HepG2 (cell line): Measurements from ENCODE around the gene MAP3K19. TPM values are rescaled to one million over a fixed set of nuclear protein-coding genes. Genes with fewer than 3 reads are reported as not detected.

ENCODE experiments used
- ARNT2 ChIP-seq: sonication (generic); formaldehyde crosslinking; IDR thresholded peaks from 2 replicates; pipeline ENCODE4 v1.8.0; 2022; ENCODE audit warnings: mild to moderate bottlenecking, low read depth, missing genetic modification reagents, moderate library complexity
- DNMT1 ChIP-seq: sonication (generic); formaldehyde crosslinking; IDR thresholded peaks from 2 replicates; pipeline ENCODE4 v1.5.1; 2020; ENCODE audit warnings: mild to moderate bottlenecking, missing genetic modification reagents
- GTF3A ChIP-seq: sonication (generic); formaldehyde crosslinking; conservative IDR thresholded peaks from 2 replicates; pipeline ENCODE4 v1.4.0; 2020; ENCODE audit warnings: mild to moderate bottlenecking, missing genetic modification reagents
- HES4 ChIP-seq: sonication (generic); formaldehyde crosslinking; IDR thresholded peaks from 2 replicates; pipeline ENCODE4 v1.9.0; 2021; ENCODE audit warnings: mild to moderate bottlenecking, missing genetic modification reagents, borderline replicate concordance
- MXD4 ChIP-seq: IDR thresholded peaks from 2 replicates; pipeline ENCODE4 v1.6.1; 2016; ENCODE audit warnings: mild to moderate bottlenecking, missing biosample characterization, missing genetic modification reagents
- RFXANK ChIP-seq: IDR thresholded peaks from 2 replicates; pipeline ENCODE4 v1.6.1; 2016
- WIZ ChIP-seq: sonication (generic); formaldehyde crosslinking; IDR thresholded peaks from 2 replicates; pipeline ENCODE4 v1.5.1; 2020; ENCODE audit warnings: mild to moderate bottlenecking, missing genetic modification reagents
- XRCC5 ChIP-seq: fragments of 200-400 bp; formaldehyde crosslinking; optimal IDR thresholded peaks from 2 replicates; pipeline ENCODE3; 2017; ENCODE audit warnings: mild to moderate bottlenecking, low read length
- ZBTB7B ChIP-seq: sonication (generic); formaldehyde crosslinking; IDR thresholded peaks from 2 replicates; pipeline ENCODE4 v1.4.0; 2020; ENCODE audit warnings: missing genetic modification reagents
- ZNF17 ChIP-seq: sonication (generic); formaldehyde crosslinking; IDR thresholded peaks from 2 replicates; pipeline ENCODE4 v1.5.0; 2020; ENCODE audit warnings: mild to moderate bottlenecking, missing genetic modification reagents
- ZNF251 ChIP-seq: sonication (generic); formaldehyde crosslinking; IDR thresholded peaks from 2 replicates; pipeline ENCODE4 v1.9.0; 2021; ENCODE audit warnings: mild to moderate bottlenecking, missing genetic modification reagents
- ZNF432 ChIP-seq: sonication (generic); formaldehyde crosslinking; IDR thresholded peaks from 2 replicates; pipeline ENCODE4 v1.5.0; 2020; ENCODE audit warnings: missing genetic modification reagents, mild to moderate bottlenecking, borderline replicate concordance
- ZNF737 ChIP-seq: sonication (generic); formaldehyde crosslinking; IDR thresholded peaks from 2 replicates; pipeline ENCODE4 v1.5.0; 2020; ENCODE audit warnings: missing genetic modification reagents, mild to moderate bottlenecking, borderline replicate concordance
- ZNF839 ChIP-seq: sonication (generic); formaldehyde crosslinking; IDR thresholded peaks from 2 replicates; pipeline ENCODE4 v1.4.0; 2020; ENCODE audit warnings: missing genetic modification reagents, mild to moderate bottlenecking, borderline replicate concordance
- polyA plus RNA-seq, 8 experiments: library from polyadenylated mRNA; depleted of rRNA in 3 of 8; stranded (reverse) in 7 of 8; unstranded in 1 of 8; fragments of >200 nt; fragmentation: Illumina TruSeq in 4 of 8; extraction: Trizol in 4 of 8; gene quantifications; 2 replicates each; pipeline versions ENCODE4 v1.2.1 to v1.2.3, GENCODE V29; 2011 to 2016; ENCODE audit warnings: low read depth in 4 of 8, missing spikeins in 1 of 8, mixed read lengths in 1 of 8; ENCODE audit not compliant: insufficient read depth in 1 of 8
- total RNA-seq, 5 experiments: library from RNA; depleted of rRNA; stranded (reverse); fragments of >200 nt; fragmentation: Illumina TruSeq; extraction: Trizol; gene quantifications; 2 replicates each; pipeline ENCODE4 v1.2.3, GENCODE V29; 2016; ENCODE audit warnings: low read depth in 1 of 5
- TF ChIP-seq, protein P1 (sequence below): IDR thresholded peaks from 2 replicates; pipeline ENCODE4 v1.6.1; 2016; ENCODE audit warnings: low read depth, missing genetic modification reagents, missing compliant biosample characterization
- TF ChIP-seq, protein P2 (sequence below): sonication (generic); formaldehyde crosslinking; IDR thresholded peaks from 2 replicates; pipeline ENCODE4 v1.8.0; 2022; ENCODE audit warnings: mild to moderate bottlenecking, missing genetic modification reagents
- TF ChIP-seq, protein P3 (sequence below): sonication (generic); formaldehyde crosslinking; IDR thresholded peaks from 2 replicates; pipeline ENCODE4 v1.4.0; 2020; ENCODE audit warnings: mild to moderate bottlenecking, missing genetic modification reagents
- TF ChIP-seq, protein P4 (sequence below), 2 experiments: fragments of 450-650 bp in 1 of 2; sonication (generic) in 1 of 2; formaldehyde crosslinking; IDR thresholded peaks; 2 replicates each; pipeline versions ENCODE4 v1.5.0 to v1.8.0; 2020 to 2022; ENCODE audit warnings: mild to moderate bottlenecking in 1 of 2, missing genetic modification reagents in 1 of 2
- TF ChIP-seq, protein P5 (sequence below): sonication (generic); formaldehyde crosslinking; IDR thresholded peaks from 2 replicates; pipeline ENCODE4 v1.5.0; 2020; ENCODE audit warnings: mild to moderate bottlenecking, missing genetic modification reagents, borderline replicate concordance

MAP3K19 gene
- total and polyA plus RNA-seq, 2 of the 13 experiments (the other 11 are each of a cell fraction or from before 2014, with no cell fraction given), result not detected

DNA sequence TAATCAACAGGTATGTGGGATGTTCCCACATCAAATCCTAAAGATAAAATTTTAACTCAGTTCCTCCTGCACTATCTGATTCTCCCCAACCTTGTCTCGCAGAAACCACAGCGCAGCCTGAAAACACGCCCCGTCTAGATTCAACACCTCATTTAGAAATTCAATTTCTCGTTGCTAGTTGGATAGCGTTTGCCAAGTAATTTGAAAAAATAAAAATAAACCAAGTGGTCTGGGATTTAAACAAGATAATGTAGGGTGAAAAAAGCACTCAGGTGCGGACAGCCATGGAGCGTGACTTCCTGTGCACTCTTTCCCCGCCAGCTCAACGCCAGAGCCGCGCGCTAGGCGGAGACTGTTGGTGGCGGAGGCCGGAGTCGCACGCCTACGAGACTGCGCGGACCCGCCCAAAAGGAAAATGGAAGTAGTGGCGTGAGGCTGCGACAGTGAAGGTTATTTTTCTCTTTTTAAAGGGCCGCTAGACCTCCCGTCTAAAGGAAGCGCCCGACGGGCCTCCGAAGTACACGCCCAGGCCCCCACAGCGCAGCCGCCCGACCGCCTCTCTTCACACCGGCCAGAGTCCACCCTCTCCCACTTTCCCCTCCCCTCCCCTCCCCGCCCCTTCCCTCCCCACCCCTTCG is 129.2 kb downstream of the MAP3K19 start (continued):
- TF ChIP-seq, protein P1, sequence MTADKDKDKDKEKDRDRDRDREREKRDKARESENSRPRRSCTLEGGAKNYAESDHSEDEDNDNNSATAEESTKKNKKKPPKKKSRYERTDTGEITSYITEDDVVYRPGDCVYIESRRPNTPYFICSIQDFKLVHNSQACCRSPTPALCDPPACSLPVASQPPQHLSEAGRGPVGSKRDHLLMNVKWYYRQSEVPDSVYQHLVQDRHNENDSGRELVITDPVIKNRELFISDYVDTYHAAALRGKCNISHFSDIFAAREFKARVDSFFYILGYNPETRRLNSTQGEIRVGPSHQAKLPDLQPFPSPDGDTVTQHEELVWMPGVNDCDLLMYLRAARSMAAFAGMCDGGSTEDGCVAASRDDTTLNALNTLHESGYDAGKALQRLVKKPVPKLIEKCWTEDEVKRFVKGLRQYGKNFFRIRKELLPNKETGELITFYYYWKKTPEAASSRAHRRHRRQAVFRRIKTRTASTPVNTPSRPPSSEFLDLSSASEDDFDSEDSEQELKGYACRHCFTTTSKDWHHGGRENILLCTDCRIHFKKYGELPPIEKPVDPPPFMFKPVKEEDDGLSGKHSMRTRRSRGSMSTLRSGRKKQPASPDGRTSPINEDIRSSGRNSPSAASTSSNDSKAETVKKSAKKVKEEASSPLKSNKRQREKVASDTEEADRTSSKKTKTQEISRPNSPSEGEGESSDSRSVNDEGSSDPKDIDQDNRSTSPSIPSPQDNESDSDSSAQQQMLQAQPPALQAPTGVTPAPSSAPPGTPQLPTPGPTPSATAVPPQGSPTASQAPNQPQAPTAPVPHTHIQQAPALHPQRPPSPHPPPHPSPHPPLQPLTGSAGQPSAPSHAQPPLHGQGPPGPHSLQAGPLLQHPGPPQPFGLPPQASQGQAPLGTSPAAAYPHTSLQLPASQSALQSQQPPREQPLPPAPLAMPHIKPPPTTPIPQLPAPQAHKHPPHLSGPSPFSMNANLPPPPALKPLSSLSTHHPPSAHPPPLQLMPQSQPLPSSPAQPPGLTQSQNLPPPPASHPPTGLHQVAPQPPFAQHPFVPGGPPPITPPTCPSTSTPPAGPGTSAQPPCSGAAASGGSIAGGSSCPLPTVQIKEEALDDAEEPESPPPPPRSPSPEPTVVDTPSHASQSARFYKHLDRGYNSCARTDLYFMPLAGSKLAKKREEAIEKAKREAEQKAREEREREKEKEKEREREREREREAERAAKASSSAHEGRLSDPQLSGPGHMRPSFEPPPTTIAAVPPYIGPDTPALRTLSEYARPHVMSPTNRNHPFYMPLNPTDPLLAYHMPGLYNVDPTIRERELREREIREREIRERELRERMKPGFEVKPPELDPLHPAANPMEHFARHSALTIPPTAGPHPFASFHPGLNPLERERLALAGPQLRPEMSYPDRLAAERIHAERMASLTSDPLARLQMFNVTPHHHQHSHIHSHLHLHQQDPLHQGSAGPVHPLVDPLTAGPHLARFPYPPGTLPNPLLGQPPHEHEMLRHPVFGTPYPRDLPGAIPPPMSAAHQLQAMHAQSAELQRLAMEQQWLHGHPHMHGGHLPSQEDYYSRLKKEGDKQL (CRISPR knock-in tag), result no peak; the same call in 1 of the 2 replicates
- TF ChIP-seq ZNF17 (CRISPR knock-in tag) (no peak), ZNF839 (no peak), WIZ (CRISPR knock-in tag) (no peak), HES4 (CRISPR knock-in tag) (no peak), MXD4 (peak; percentile 35; the same call in 1 of the 2 replicates), GTF3A (CRISPR knock-in tag) (no peak), ZNF737 (CRISPR knock-in tag) (no peak), ZBTB7B (CRISPR knock-in tag) (no peak; the same call in 1 of the 2 replicates), RFXANK (CRISPR knock-in tag) (no peak), ZNF432 (no peak), ZNF251 (CRISPR knock-in tag) (no peak), ARNT2 (peak; percentile 52; the same call in 1 of the 2 replicates), XRCC5 (no peak), DNMT1 (CRISPR knock-in tag) (no peak)
- TF ChIP-seq, protein P2, sequence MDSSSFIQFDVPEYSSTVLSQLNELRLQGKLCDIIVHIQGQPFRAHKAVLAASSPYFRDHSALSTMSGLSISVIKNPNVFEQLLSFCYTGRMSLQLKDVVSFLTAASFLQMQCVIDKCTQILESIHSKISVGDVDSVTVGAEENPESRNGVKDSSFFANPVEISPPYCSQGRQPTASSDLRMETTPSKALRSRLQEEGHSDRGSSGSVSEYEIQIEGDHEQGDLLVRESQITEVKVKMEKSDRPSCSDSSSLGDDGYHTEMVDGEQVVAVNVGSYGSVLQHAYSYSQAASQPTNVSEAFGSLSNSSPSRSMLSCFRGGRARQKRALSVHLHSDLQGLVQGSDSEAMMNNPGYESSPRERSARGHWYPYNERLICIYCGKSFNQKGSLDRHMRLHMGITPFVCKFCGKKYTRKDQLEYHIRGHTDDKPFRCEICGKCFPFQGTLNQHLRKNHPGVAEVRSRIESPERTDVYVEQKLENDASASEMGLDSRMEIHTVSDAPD, result no peak; the same call in 1 of the 2 replicates
- TF ChIP-seq, protein P3, sequence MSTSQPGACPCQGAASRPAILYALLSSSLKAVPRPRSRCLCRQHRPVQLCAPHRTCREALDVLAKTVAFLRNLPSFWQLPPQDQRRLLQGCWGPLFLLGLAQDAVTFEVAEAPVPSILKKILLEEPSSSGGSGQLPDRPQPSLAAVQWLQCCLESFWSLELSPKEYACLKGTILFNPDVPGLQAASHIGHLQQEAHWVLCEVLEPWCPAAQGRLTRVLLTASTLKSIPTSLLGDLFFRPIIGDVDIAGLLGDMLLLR (CRISPR knock-in tag), result peak; percentile 82
- TF ChIP-seq, protein P4, sequence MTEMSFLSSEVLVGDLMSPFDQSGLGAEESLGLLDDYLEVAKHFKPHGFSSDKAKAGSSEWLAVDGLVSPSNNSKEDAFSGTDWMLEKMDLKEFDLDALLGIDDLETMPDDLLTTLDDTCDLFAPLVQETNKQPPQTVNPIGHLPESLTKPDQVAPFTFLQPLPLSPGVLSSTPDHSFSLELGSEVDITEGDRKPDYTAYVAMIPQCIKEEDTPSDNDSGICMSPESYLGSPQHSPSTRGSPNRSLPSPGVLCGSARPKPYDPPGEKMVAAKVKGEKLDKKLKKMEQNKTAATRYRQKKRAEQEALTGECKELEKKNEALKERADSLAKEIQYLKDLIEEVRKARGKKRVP (CRISPR knock-in tag; IDR thresholded peaks at IDR 0.05), result 0 out of 4 replicates have a peak, but pooled peaks of 1 of the 2 experiments have one; percentile 8
- TF ChIP-seq, protein P5, sequence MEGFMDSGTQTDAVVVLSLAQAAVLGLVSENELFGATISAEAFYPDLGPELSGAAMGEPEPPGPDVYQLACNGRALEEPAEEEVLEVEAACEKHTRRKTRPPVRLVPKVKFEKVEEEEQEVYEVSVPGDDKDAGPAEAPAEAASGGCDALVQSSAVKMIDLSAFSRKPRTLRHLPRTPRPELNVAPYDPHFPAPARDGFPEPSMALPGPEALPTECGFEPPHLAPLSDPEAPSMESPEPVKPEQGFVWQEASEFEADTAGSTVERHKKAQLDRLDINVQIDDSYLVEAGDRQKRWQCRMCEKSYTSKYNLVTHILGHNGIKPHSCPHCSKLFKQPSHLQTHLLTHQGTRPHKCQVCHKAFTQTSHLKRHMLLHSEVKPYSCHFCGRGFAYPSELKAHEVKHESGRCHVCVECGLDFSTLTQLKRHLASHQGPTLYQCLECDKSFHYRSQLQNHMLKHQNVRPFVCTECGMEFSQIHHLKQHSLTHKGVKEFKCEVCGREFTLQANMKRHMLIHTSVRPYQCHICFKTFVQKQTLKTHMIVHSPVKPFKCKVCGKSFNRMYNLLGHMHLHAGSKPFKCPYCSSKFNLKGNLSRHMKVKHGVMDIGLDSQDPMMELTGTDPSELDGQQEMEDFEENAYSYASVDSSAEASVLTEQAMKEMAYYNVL (CRISPR knock-in tag), result no peak
